HG02759 (cell line): Measurements from ENCODE around the gene PUS1.

ENCODE experiments used
- ATAC-seq: cut with Tn5 transposase; IDR thresholded peaks from one replicate; pipeline ENCODE4 v1.9.1; 2021; ENCODE audit warnings: mild to moderate bottlenecking, moderate library complexity; ENCODE audit not compliant: unreplicated experiment

PUS1 gene

GRCh38 chr12:131915823-131916222 lies 13.3 kb upstream of the PUS1 start:
- no peak for ATAC-seq

GRCh38 chr12:131916306-131917138 lies 12.6 kb upstream of the PUS1 start:
- ATAC-seq: no peak

- no peak for ATAC-seq
Observed at GRCh38 chr12:131917139-131917710, 11.9 kb upstream of the PUS1 start.

GRCh38 chr12:131917711-131918306 lies 11.3 kb upstream of the PUS1 start:
- ATAC-seq: no peak

- ATAC-seq: no peak
Observed at GRCh38 chr12:131918311-131919050, 10.6 kb upstream of the PUS1 start.

GRCh38 chr12:131919051-131919347 lies 10.1 kb upstream of the PUS1 start:
- ATAC-seq: no peak

GRCh38 chr12:131919366-131920156 lies 9.5 kb upstream of the PUS1 start:
- no peak for ATAC-seq

- ATAC-seq: no peak
Observed at GRCh38 chr12:131920157-131920508, 8.9 kb upstream of the PUS1 start.

GRCh38 chr12:131920902-131921840 lies 7.9 kb upstream of the PUS1 start:
- ATAC-seq: no peak

GRCh38 chr12:131921866-131922769 lies 7.0 kb upstream of the PUS1 start:
- ATAC-seq: no peak

- no peak for ATAC-seq
Observed at GRCh38 chr12:131922772-131923171, 6.3 kb upstream of the PUS1 start.

- ATAC-seq: peak; percentile 76
Observed at GRCh38 chr12:131923260-131923659, 5.8 kb upstream of the PUS1 start.

- ATAC-seq: no peak
Observed at GRCh38 chr12:131927110-131928079, 1.7 kb upstream of the PUS1 start.

- ATAC-seq: peak; percentile 1
Observed at GRCh38 chr12:131928080-131928710, 881 bp upstream of the PUS1 start.

- ATAC-seq: peak; percentile 21
Observed at GRCh38 chr12:131929581-131930456, 743 bp downstream of the PUS1 start.

GRCh38 chr12:131930510-131930909 lies 1.4 kb downstream of the PUS1 start:
- no peak for ATAC-seq
